BLaER1 (cell line): ENCODE results near the gene PSMB3.

Source experiments
- H3K27ac ChIP-seq: shearing (Covaris generic); formaldehyde crosslinking; 2 replicates; pipeline ENCODE4 v1.8.1; 2022
- H3K27me3 ChIP-seq: shearing (Covaris generic); formaldehyde crosslinking; 2 replicates; pipeline ENCODE4 v1.8.1; 2022
- H3K36me3 ChIP-seq: shearing (Covaris generic); formaldehyde crosslinking; 2 replicates; pipeline ENCODE4 v1.8.1; 2022
- H3K4me1 ChIP-seq: shearing (Covaris generic); formaldehyde crosslinking; 2 replicates; pipeline ENCODE4 v1.8.1; 2022
- H3K4me2 ChIP-seq: shearing (Covaris generic); formaldehyde crosslinking; 2 replicates; pipeline ENCODE4 v1.8.1; 2022
- H3K4me3 ChIP-seq: shearing (Covaris generic); formaldehyde crosslinking; 2 replicates; pipeline ENCODE4 v1.8.1; 2022
- H3K9ac ChIP-seq: shearing (Covaris generic); formaldehyde crosslinking; 2 replicates; pipeline ENCODE4 v1.8.1; 2022
- H3K9me3 ChIP-seq: shearing (Covaris generic); formaldehyde crosslinking; 2 replicates; pipeline ENCODE4 v1.8.1; 2022
- H4K20me1 ChIP-seq: shearing (Covaris generic); formaldehyde crosslinking; 2 replicates; pipeline ENCODE4 v1.8.1; 2022
- Cebpa-rat ChIP-seq: shearing (Covaris generic); IDR thresholded peaks from 2 replicates; pipeline ENCODE4 v1.8.1; 2022

The PSMB3 gene

DNA sequence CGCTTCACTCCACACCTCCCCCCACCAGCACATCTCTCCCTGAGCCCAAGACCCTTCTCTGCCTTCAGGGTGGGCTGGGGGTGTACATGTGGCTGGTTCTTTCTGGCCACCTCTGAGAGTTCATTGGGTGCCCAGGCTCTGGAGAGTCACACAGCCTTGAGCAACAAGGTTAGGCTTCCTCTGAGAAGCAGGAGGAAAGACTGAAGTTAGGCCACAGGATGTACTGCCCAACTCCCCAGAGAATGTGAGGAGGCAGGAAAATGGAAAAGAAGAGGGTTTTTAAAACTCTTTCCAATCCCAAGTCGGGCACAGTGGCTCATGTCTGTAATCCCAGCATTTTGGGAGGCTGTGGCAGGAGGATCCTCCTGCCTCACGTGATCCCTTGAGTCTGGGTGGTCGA lies 11.7 kb upstream of the PSMB3 start:
- peaks cover 82% of the 10 kb centered on the region for H3K4me1 ChIP-seq
- H3K4me3 ChIP-seq, result no peak overlapping the region
- H3K27me3 ChIP-seq, result no peaks in the 10 kb centered on the region
- H4K20me1 ChIP-seq, result peaks cover 19% of the 10 kb centered on the region
- no peak for TF ChIP-seq Cebpa-rat
- peak overlapping the region; percentile 61; the same call in 1 of the 2 replicates for H3K27ac ChIP-seq
- peak overlapping the region; percentile 75 for H3K4me2 ChIP-seq
- H3K9ac ChIP-seq, result peak overlapping the region; percentile 7; the same call in 1 of the 2 replicates
- H3K9me3 ChIP-seq, result no peaks in the 10 kb centered on the region
- peaks cover 23% of the 10 kb centered on the region for H3K36me3 ChIP-seq

DNA sequence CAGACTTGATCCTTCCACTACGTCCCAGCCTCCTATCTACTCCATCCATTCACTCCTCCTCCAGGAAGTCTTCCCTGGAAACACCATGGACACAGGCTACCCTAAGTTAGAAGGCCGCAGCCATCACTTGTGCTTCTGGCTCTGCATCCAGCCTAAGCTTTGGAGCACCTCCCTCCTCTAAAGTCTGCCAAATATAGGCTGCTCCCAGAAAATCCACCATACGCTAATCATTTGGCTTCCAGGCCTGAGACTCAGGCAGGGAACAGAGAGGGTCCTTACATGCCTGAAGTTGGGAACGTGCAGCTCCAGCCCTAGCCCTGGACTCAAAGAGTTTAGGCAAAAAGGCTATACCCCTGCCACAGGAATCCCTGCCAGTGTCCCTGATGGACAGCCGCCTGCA lies 11.1 kb upstream of the PSMB3 start:
- no peak for TF ChIP-seq Cebpa-rat
- H3K4me1 ChIP-seq, result peaks cover 83% of the 10 kb centered on the region

DNA sequence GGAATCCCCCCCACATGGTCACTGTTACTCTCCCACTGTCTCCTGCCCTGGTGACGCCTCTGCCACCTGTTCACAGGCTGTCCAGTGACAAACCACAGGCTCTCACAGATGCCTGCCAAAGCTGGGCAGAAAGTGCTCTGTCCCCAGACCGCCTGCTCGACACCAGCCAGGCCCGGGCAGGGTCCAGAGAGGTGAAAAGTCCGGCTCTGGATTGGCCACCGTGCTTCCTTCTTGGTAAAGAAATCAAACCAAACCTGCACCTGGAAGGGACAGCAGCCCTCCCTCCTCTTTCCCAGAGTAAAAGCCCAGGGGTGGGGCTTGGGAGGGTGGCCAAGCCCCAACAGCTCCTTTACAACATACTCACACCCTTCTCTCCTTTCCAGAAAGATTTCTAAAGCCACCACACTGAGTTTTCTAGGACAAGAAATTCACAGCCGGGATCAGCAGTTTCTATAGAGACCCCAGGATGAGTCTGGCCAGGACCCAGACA lies 10.6 kb upstream of the PSMB3 start:
- Histone ChIP-seq H4K20me1 (peaks cover 14% of the 10 kb centered on the region; the same call in 1 of the 2 replicates), H3K4me2 (peak overlapping the region; percentile 75), H3K9me3 (no peaks in the 10 kb centered on the region), H3K4me1 (peaks cover 88% of the 10 kb centered on the region), H3K36me3 (peaks cover 19% of the 10 kb centered on the region; the same call in 1 of the 2 replicates), H3K4me3 (no peak overlapping the region), H3K9ac (no peak overlapping the region), H3K27me3 (no peaks in the 10 kb centered on the region), H3K27ac (peak overlapping the region; percentile 28)
- TF ChIP-seq Cebpa-rat, result no peak

More for the DNA sequence above, 11.1 kb upstream of the PSMB3 start:
- Histone ChIP-seq H4K20me1 (peaks cover 14% of the 10 kb centered on the region; the same call in 1 of the 2 replicates), H3K9ac (no peak overlapping the region), H3K9me3 (no peaks in the 10 kb centered on the region), H3K4me2 (peak overlapping the region; percentile 75), H3K27me3 (no peaks in the 10 kb centered on the region), H3K4me3 (no peak overlapping the region), H3K36me3 (peaks cover 19% of the 10 kb centered on the region; the same call in 1 of the 2 replicates), H3K27ac (peak overlapping the region; percentile 28; the same call in 1 of the 2 replicates)

DNA sequence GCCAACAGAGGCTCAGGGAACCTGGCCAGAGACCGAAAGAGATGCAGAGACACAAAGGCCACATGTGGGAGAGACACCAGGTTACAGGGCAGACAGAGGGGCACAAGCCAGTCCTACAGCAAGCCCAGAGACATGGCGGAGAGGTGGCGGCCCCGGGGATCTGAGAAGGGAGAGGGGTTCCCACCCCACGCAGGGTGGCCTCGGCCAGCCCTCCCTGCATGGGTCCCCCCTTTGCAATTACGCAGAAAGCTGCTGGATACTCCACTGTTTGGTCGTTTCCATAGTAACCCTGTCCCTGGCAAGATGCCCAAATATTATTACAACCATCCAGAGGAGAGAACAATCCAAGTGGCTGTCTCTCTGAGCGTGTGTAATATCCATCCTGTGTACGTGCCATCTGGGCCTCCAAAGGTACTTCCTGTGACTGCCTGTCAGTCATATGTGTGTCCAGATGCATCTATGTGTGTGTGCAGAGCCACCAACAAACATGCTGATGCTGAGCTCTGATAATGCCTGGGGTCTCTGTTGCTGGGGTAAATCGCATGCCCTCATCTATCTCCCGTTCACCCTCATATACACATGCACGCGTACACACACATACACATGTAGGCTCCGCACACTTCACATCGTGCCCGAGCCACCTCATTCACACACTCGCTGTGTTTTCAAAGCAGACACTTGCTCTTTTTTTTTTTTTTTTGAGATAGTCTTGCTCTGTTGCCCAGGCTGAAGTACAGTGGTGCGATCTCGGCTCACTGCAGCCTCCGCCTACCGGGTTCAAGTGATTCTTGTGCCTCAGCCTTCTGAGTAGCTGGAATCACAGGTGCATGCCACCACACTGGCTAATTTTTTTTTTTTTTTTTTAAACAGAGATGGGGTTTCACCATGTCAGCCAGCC lies 9.9 kb upstream of the PSMB3 start:
- H3K36me3 ChIP-seq, result peaks cover 19% of the 10 kb centered on the region; the same call in 1 of the 2 replicates
- no peak overlapping the region for H3K4me3 ChIP-seq
- H4K20me1 ChIP-seq, result peaks cover 14% of the 10 kb centered on the region; the same call in 1 of the 2 replicates
- H3K9ac ChIP-seq, result no peak overlapping the region
- H3K4me2 ChIP-seq, result peak overlapping the region; percentile 75
- no peaks in the 10 kb centered on the region for H3K9me3 ChIP-seq
- no peak overlapping the region for H3K27ac ChIP-seq
- peaks cover 86% of the 10 kb centered on the region for H3K4me1 ChIP-seq
- TF ChIP-seq Cebpa-rat, result no peak
- H3K27me3 ChIP-seq, result peaks cover 2% of the 10 kb centered on the region

DNA sequence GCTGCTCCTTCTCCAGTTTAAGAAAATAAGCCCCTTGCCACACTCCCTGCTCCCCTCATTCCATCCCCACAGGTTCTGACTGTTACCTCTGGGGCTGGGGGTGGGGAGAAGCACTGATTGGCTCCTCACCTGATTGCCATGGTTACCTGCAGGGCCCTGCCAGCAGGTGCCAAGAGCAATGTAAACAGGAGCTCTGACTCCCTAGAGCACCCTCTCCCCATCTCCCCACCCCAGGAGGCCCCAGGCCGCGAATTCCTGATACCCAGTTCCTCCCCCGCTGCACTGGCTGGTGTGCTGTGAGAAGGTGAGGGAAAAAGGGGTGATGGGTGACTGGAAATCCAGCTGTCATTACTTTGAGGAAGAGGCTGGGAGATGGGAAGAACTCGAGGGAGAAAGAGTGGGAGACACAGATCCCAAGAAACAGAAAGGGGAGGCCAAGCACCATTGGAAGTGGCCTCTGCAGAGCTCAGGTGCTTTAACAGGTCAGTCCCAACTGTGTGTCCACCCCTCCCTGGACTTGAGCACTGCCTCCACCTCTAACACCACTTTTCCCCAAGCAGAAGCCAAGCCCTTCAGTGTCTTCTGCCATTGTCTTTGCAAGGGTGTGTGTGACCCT lies 8.9 kb upstream of the PSMB3 start:
- TF ChIP-seq Cebpa-rat, result no peak
- Histone ChIP-seq H4K20me1 (peaks cover 17% of the 10 kb centered on the region), H3K27me3 (peaks cover 11% of the 10 kb centered on the region), H3K9ac (no peak overlapping the region), H3K36me3 (peaks cover 13% of the 10 kb centered on the region; the same call in 1 of the 2 replicates), H3K4me2 (peak overlapping the region; percentile 75), H3K27ac (no peak overlapping the region), H3K9me3 (no peaks in the 10 kb centered on the region), H3K4me3 (no peak overlapping the region), H3K4me1 (peaks cover 80% of the 10 kb centered on the region)

DNA sequence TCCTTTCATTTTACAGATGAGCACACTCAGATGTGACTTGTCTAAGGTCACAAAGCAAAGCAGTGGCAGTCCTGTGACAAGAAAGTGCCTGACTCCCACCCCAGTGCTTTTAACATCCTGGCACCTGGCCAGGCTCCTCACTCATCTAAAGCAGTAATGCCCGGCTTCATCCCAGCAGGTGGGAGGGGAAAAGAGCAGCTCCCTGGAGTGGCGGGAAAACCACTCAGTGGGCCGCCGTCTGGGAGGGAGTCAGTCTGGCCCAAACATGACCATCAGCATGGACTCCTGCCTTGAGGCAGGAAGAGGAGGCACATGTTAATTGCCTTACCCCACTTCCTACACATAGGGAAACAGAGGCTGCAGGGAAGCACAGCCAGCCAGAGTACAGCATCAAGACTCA lies 7.0 kb upstream of the PSMB3 start:
- H3K4me3 ChIP-seq, result peak overlapping the region; percentile 80
- H3K27me3 ChIP-seq, result peaks cover 30% of the 10 kb centered on the region
- no peak for TF ChIP-seq Cebpa-rat
- H4K20me1 ChIP-seq, result peaks cover 36% of the 10 kb centered on the region
- H3K4me2 ChIP-seq, result peak overlapping the region; percentile 93
- H3K9me3 ChIP-seq, result no peaks in the 10 kb centered on the region
- peak overlapping the region; percentile 78 for H3K9ac ChIP-seq
- H3K4me1 ChIP-seq, result peaks cover 88% of the 10 kb centered on the region
- peak overlapping the region; percentile 54 for H3K27ac ChIP-seq
- no peaks in the 10 kb centered on the region for H3K36me3 ChIP-seq

DNA sequence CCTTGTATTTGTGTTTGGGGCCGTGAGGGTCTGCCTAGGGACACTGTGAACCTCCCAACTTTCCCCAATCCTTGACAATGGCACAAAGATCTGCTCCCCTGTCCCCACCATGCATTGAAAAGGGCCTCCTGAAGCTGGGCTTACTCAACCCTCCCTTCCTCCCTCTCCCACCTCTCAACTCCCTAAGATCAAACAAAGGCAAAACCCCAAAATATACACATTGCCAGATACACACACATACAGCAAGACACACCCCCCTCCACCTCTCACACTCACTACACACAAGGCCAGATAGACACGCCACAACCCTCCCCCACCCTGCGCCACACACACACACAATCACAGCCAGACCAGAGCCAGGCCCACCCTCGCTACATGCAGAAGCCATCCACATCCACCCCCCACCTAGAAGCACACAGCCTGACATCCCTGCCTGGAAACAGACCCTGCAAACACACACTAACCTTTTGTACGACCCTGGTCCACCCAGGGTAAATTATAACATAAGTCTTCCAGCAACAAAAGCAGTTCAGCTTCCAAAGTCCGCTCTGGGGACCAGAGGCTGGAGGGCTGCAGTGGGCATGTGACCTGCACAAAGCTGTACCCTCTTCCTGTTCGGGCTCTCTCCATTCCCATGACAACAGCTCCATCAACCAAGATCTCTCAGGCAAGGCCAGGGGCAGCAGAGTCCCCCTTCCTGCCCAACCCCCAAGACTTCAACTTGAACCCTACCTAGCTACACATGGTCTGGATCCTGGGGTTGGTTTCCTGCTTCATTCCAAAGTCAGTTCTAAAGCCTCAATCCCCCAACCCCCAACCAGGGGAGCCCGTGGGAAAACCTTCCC lies 6.3 kb upstream of the PSMB3 start:
- no peaks in the 10 kb centered on the region for H3K9me3 ChIP-seq
- peak overlapping the region; percentile 54 for H3K27ac ChIP-seq
- peak overlapping the region; percentile 78 for H3K9ac ChIP-seq
- H4K20me1 ChIP-seq, result peaks cover 43% of the 10 kb centered on the region
- peaks cover 88% of the 10 kb centered on the region for H3K4me1 ChIP-seq
- H3K4me2 ChIP-seq, result peak overlapping the region; percentile 93
- peak overlapping the region; percentile 80 for H3K4me3 ChIP-seq
- peaks cover 37% of the 10 kb centered on the region for H3K27me3 ChIP-seq
- no peaks in the 10 kb centered on the region for H3K36me3 ChIP-seq
- TF ChIP-seq Cebpa-rat, result no peak

DNA sequence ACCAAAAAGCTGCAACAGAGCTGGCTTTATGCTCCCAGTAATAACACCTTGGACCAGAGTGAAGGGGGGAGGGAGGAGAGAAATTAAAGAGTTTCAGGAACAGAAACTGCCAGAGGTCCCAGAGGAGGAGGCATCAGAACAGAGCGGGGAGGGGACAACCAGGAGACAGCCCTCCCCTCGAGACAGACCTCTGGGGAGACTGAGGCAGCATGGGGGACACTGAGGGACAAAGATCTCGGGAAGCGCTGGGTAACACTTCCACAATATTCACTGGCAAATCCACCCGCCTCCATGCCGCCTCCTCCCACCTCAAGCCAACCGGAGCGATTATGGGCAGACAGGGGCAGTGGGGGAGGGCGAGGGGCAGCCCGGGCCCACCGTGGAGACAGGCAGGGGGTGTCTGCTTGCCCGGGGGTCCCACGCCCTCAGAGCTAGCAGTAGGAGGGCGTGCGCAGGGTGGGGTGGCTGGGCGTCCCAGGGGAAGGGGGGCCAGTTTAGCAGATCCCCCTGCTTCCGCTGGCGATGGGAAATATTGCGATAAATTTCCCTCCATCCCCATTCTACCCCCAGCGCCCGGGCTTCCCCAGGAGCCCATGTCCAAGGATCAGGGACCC lies 5.6 kb upstream of the PSMB3 start:
- H3K4me3 ChIP-seq, result peak overlapping the region; percentile 80
- no peaks in the 10 kb centered on the region for H3K36me3 ChIP-seq
- no peak for TF ChIP-seq Cebpa-rat
- H3K9ac ChIP-seq, result peak overlapping the region; percentile 78
- H4K20me1 ChIP-seq, result peaks cover 37% of the 10 kb centered on the region
- H3K4me2 ChIP-seq, result peak overlapping the region; percentile 93
- peak overlapping the region; percentile 54 for H3K27ac ChIP-seq
- peaks cover 44% of the 10 kb centered on the region for H3K27me3 ChIP-seq
- H3K4me1 ChIP-seq, result peaks cover 84% of the 10 kb centered on the region
- no peaks in the 10 kb centered on the region for H3K9me3 ChIP-seq
